ENCODE results near the gene LTB4R. TPM values are rescaled to one million over a fixed set of nuclear protein-coding genes. Genes with fewer than 3 reads are reported as not detected.

Gene LTB4R
- total and polyA plus RNA-seq, 8 donors, result 1.9 to 15.5 (median 2.6) TPM

DNA sequence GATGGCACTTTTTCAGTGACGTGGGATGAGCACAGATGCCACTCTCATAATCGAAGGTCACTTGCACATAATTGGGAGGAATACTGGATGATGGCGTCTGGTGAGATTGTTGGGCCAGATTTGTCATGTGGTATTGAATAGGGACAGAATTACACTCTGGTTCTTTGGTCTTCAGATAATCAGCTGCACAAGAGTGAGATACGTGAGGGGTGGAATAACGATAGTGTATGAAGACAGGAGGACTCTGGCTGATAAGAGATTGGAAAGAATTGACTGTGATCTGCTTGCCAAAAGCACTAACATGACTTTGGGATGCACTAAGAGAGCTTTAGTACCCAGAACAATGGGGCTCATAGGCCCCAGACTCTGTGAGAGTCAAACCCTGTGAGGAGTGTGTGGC, 32.9 kb upstream of the LTB4R start:
- Histone ChIP-seq H3K27me3 (no peaks in the 10 kb centered on the region), H3K4me1 (peaks cover 5 to 8% (median 6%) of the 10 kb centered on the region in 3 donors), H3K4me3 (no peak overlapping the region), H3K27ac (no peak overlapping the region), H3K9me3 (no peaks in the 10 kb centered on the region), H3K36me3 (no peaks in the 10 kb centered on the region)
- no peak for ATAC-seq
- TF ChIP-seq, protein P1, sequence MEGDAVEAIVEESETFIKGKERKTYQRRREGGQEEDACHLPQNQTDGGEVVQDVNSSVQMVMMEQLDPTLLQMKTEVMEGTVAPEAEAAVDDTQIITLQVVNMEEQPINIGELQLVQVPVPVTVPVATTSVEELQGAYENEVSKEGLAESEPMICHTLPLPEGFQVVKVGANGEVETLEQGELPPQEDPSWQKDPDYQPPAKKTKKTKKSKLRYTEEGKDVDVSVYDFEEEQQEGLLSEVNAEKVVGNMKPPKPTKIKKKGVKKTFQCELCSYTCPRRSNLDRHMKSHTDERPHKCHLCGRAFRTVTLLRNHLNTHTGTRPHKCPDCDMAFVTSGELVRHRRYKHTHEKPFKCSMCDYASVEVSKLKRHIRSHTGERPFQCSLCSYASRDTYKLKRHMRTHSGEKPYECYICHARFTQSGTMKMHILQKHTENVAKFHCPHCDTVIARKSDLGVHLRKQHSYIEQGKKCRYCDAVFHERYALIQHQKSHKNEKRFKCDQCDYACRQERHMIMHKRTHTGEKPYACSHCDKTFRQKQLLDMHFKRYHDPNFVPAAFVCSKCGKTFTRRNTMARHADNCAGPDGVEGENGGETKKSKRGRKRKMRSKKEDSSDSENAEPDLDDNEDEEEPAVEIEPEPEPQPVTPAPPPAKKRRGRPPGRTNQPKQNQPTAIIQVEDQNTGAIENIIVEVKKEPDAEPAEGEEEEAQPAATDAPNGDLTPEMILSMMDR (IDR thresholded peaks at IDR 0.05), result no peak
- no peak for DNase-seq
- intact Hi-C loops (cut with DNase I), result no loop called here
- WGBS, 2 donors, result 78 to 90% methylated on average over 5 of the region's 5 CpGs
- FAIRE-seq, result no peak

DNA sequence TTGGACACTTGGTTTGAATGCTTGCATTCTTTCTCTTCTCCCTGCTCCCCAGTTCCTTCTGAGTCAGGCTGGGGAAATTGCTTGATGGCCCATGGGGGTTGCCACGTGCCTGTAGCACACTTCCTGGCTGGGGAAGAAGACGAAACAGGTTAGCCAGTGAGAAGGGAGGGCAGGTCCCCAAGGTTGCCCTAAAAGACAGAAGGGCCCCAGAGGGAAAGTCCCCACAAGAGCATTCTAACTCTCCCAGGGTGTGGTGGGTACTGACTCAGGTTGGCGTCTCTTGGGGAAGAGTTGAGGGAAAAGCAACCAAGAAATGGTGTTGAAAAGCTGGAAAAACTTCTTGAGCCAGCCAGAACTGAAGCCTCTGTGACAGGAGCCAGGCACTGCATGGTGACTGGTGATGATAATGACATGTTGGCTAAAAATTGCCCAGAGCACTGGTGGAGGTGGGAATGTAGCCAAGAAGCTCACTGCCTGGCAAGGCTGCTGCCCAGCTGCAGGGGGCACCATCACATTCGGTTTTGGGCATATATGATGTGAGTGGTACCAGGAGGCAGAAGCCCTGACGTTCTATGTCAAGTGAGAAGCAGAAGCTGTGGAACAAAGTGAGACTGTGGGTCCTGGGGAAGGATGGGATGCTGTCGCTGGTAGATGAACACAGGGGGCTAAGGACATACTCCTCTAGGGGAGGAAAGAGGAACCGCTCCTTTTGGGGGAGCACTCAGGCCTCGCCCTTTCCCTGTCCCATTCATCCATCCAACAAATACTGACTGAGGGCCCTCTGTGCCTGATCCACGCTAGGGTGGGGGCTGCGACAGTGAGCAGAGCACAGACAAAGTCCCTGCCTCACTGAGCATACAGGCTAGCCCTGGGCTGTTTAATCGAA, 31.8 kb upstream of the LTB4R start:
- ATAC-seq (peak; percentile 56 to 70 (median 66)), FAIRE-seq (no peak), DNase-seq (peak in 2 of 6 donors; percentile 60 to 68)
- intact Hi-C loops (cut with DNase I), result loop anchor here in 1 of 3 donors (5.0 kb wide), 1 partner anchor 32 kb away; no protein-coding TSS in a partner anchor
- Histone ChIP-seq H3K27me3 (no peaks in the 10 kb centered on the region), H3K9me3 (no peaks in the 10 kb centered on the region), H3K4me1 (peaks cover 0 to 3% (median 0%) of the 10 kb centered on the region in 3 donors), H3K4me3 (no peak overlapping the region), H3K36me3 (no peaks in the 10 kb centered on the region), H3K27ac (no peak overlapping the region)
- 56 to 60% methylated on average over 11 of the region's 11 CpGs for WGBS, 2 donors
- TF ChIP-seq, protein P1 (IDR thresholded peaks at IDR 0.05), result no peak

DNA sequence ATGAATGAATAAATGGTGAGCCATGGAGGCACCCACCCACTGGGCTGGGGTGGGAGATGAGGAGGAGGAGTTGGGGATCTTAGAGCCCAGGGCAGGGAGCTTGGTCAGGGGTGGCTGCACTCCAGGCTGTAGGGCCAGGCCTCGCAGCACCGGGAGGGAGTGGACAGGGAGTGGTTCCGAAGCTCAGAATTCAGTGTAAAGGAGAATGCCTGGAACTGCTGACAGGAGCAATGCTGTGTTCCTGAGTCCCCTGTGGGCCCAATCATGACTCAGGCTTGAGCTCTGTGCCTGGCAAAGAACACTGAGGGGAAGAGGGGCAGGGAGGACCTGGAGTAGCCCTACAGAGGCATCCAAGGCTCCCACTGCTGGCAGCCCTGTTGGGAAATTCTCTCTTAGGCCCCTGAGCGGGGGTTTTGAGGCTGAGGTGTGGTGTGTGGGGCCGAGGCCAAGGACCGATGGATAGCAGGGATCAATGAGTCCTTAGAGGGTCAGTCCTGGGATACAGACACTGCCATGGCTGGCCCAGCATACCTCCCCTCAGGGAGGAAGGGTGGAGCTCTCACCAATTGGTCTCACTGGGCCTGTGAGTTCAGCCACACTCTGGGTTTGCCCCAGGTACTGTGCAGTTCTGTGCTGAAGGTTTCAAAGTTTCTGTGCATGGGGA, 30.4 kb upstream of the LTB4R start:
- intact Hi-C loops (cut with DNase I), result loop anchor here in 1 of 3 donors (5.0 kb wide), 1 partner anchor 34 kb away; no protein-coding TSS in a partner anchor
- Histone ChIP-seq H3K4me3 (no peak overlapping the region), H3K36me3 (no peaks in the 10 kb centered on the region), H3K9me3 (no peaks in the 10 kb centered on the region), H3K4me1 (no peaks in the 10 kb centered on the region), H3K27ac (no peak overlapping the region), H3K27me3 (no peaks in the 10 kb centered on the region)
- WGBS, 2 donors, result 88 to 92% methylated on average over 6 of the region's 6 CpGs
- DNase-seq, result peak in 1 of 6 donors; percentile 25
- TF ChIP-seq, protein P1 (IDR thresholded peaks at IDR 0.05), result no peak
- ATAC-seq, result peak in 1 of 4 donors; percentile 15
- no peak for FAIRE-seq

DNA sequence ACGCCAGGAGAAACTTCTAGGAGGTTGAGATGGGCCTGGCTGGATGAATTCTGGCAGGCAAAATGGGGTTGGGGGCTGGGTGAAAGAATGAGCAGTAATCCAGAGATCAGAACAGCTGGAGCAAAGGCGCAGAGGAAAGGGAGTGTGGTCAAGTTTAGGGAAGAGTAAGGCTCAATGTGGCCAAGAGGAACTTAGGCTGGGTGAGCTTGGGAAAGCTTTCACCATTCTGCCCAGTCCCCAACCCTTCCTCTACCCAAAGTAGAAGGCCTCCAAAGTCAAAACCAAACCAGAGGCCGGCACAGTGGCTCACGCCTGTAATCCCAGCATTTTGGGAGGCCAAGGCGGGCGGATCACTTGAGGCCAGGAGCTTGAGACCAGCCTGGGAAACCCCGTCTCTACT, 29.7 kb upstream of the LTB4R start:
- no peak overlapping the region for H3K27ac ChIP-seq
- TF ChIP-seq, protein P1 (IDR thresholded peaks at IDR 0.05), result no peak
- intact Hi-C loops (cut with DNase I), result loop anchor here in 1 of 3 donors (5.0 kb wide), 1 partner anchor 34 kb away; no protein-coding TSS in a partner anchor
- no peak for FAIRE-seq
- no peaks in the 10 kb centered on the region for H3K27me3 ChIP-seq
- WGBS, 2 donors, result 91 to 99% methylated on average over 7 of the region's 7 CpGs
- DNase-seq, result no peak
- H3K9me3 ChIP-seq, result no peaks in the 10 kb centered on the region
- ATAC-seq, result peak in 1 of 4 donors; percentile 31
- H3K4me3 ChIP-seq, result no peak overlapping the region
- H3K4me1 ChIP-seq, result no peaks in the 10 kb centered on the region
- H3K36me3 ChIP-seq, result no peaks in the 10 kb centered on the region

Measured in pancreas (tissue), 10 donors.